Measurements from ENCODE around the gene FBLN2.

GRCh38 chr3:13569201-13569600, 20.3 kb downstream of the FBLN2 start:
- TF ChIP-seq CTCF (IDR thresholded peaks at IDR 0.05) = no peak
- no peak for TF ChIP-seq EP300 (IDR thresholded peaks at IDR 0.05)

Measured in suprapubic skin (tissue), 3 donors.